Panc1 (cell line): ENCODE results near the gene ATXN1. TPM values are rescaled to one million over a fixed set of nuclear protein-coding genes. Genes with fewer than 3 reads are reported as not detected.

Experiments
- ATAC-seq: fragments of 200-7000 bp; cut with Tn5 transposase; 2 replicates; pipeline ENCODE4 v1.9.1; 2020; ENCODE audit warnings: mild to moderate bottlenecking, moderate library complexity
- BruUV-seq: library from RNA; stranded (reverse); fragments of 400-500 nt; replicated peaks from 2 replicates; lab custom pipeline; 2021; lab: Mats Ljungman, UMichigan
- CTCF ChIA-PET: fragments of 300-600 bp; sonication (Branson Sonifier 250); formaldehyde crosslinking; loops from one replicate; lab custom pipeline; 2022; ENCODE audit warnings: antibody characterized with exemption; lab: Charles Lee
- POLR2A ChIA-PET: fragments of 300-600 bp; sonication (Branson Sonifier 250); formaldehyde crosslinking; loops from one replicate; lab custom pipeline; 2022; ENCODE audit warnings: antibody characterized with exemption; lab: Charles Lee
- DNase-seq: peaks from one replicate; pipeline ENCODE4 v3.0.0-alpha.2; 2010; ENCODE audit warnings: low read depth, low spot score
- H3K27ac ChIP-seq: 2 replicates; pipeline ENCODE4 v1.5.1; 2011; ENCODE audit warnings: mild to moderate bottlenecking, low read length, inconsistent platforms
- H3K27me3 ChIP-seq: fragments of 200-500 bp; sonication (Bioruptor generic); 2 replicates; pipeline ENCODE4 v1.6.0; 2014; ENCODE audit warnings: low read length, inconsistent platforms; ENCODE audit not compliant: control insufficient read depth, insufficient read depth
- H3K36me3 ChIP-seq: fragments of 200-500 bp; sonication (Bioruptor generic); 2 replicates; pipeline ENCODE4 v1.5.1; 2014; ENCODE audit warnings: inconsistent platforms, mild to moderate bottlenecking, low read length, moderate library complexity; ENCODE audit not compliant: control insufficient read depth, insufficient read depth
- H3K4me1 ChIP-seq: 2 replicates; pipeline ENCODE4 v1.5.1; 2011; ENCODE audit warnings: inconsistent platforms, mild to moderate bottlenecking, low read length, moderate library complexity; ENCODE audit not compliant: control insufficient read depth, insufficient read depth
- H3K4me3 ChIP-seq, 2 experiments: 2 replicates each; pipeline ENCODE4 v1.5.1; 2011 to 2012; ENCODE audit warnings: low read depth in 2 of 2, low read length in 2 of 2, mild to moderate bottlenecking in 2 of 2, inconsistent platforms in 1 of 2, moderate library complexity in 1 of 2
- H3K9me3 ChIP-seq: fragments of 200-500 bp; sonication (Bioruptor generic); 2 replicates; pipeline ENCODE4 v1.5.1; 2014; ENCODE audit warnings: low read depth, mild to moderate bottlenecking, inconsistent platforms, low read length, moderate library complexity; ENCODE audit not compliant: control insufficient read depth, insufficient read depth
- CTCF ChIP-seq: fragments of 450-650 bp; IDR thresholded peaks from 2 replicates; pipeline ENCODE4 v1.5.1; 2017; ENCODE audit warnings: mild to moderate bottlenecking
- POLR2AphosphoS5 ChIP-seq: IDR thresholded peaks from 2 replicates; pipeline ENCODE4 v1.6.1; 2012; ENCODE audit warnings: mild to moderate bottlenecking, low read depth, low read length, moderate library complexity
- REST ChIP-seq, 2 experiments: IDR thresholded peaks; 2 replicates each; pipeline ENCODE4 v1.6.1; 2011 to 2012; ENCODE audit warnings: low read depth in 2 of 2, control low read depth in 1 of 2, low read length in 1 of 2, mild to moderate bottlenecking in 1 of 2, moderate library complexity in 1 of 2; ENCODE audit not compliant: insufficient read depth in 1 of 2
- SIN3A ChIP-seq: IDR thresholded peaks from 2 replicates; pipeline ENCODE4 v1.6.1; 2012; ENCODE audit warnings: low read depth, mild to moderate bottlenecking, low read length, moderate library complexity, borderline replicate concordance; ENCODE audit not compliant: insufficient read depth
- TCF7L2 ChIP-seq: IDR thresholded peaks from 2 replicates; pipeline ENCODE4 v1.6.1; 2011; ENCODE audit warnings: mild to moderate bottlenecking, low read depth, low read length, inconsistent platforms
- in situ Hi-C: cut with HindIII; loops from 2 replicates; pipeline ENCODE4 v1.10.0; 2016; ENCODE audit warnings: low sequenced_read_pairs, low pct_unique_long_range_greater_than_20kb
- intact Hi-C: fragments of 100-400 bp; cut with micrococcal nuclease; formaldehyde crosslinking; loops from one replicate; pipeline ENCODE4 v1.10.0; 2022; ENCODE audit not compliant: unreplicated experiment
- total RNA-seq: library from RNA; stranded (reverse); gene quantifications from one replicate; pipeline ENCODE4 v1.2.1, GENCODE V29; 2021; ENCODE audit not compliant: unreplicated experiment

The ATXN1 gene
- total RNA-seq, 1 experiment from 2014 or later = 67.1 TPM

GRCh38 chr6:16412171-16412570, 349.1 kb downstream of the ATXN1 start:
- no peaks in the 10 kb centered on the region for H3K36me3 ChIP-seq
- DNase-seq = no peak
- no peak overlapping the region for H3K4me3 ChIP-seq
- BruUV-seq = no TSS peak
- POLR2A ChIA-PET = no interaction called here
- CTCF ChIA-PET = no interaction called here
- TF ChIP-seq CTCF = no peak
- no peak for TF ChIP-seq REST (IDR thresholded peaks at IDR 0.05; ENCODE audit: insufficient read depth in 1 of 2, low read depth in 2 of 2, low read length in 1 of 2)
- no peak for TF ChIP-seq SIN3A
- TF ChIP-seq POLR2AphosphoS5 = no peak
- TF ChIP-seq TCF7L2 = no peak
- no peak for ATAC-seq
- H3K9me3 ChIP-seq = no peaks in the 10 kb centered on the region
- intact Hi-C loops = no loop called here
- no peak overlapping the region for H3K27ac ChIP-seq
- in situ Hi-C loops = no loop called here
- no peaks in the 10 kb centered on the region for H3K4me1 ChIP-seq
- no peaks in the 10 kb centered on the region for H3K27me3 ChIP-seq

- no peaks in the 10 kb centered on the region for H3K9me3 ChIP-seq
- no TSS peak for BruUV-seq
- ChIA-PET POLR2A (no interaction called here), CTCF (interaction anchor here (0.6 to 0.7 kb wide), 6 partner anchors 72 to 344 kb away, joined by 3 to 10 read pairs (median 3); no protein-coding TSS in a partner anchor)
- ATAC-seq = peak; percentile 88
- H3K4me3 ChIP-seq = no peak overlapping the region
- no peaks in the 10 kb centered on the region for H3K4me1 ChIP-seq
- intact Hi-C loops = loop anchor here (2.0 kb wide), 1 partner anchor 77 kb away; no protein-coding TSS in a partner anchor
- no peak overlapping the region for H3K27ac ChIP-seq
- no peaks in the 10 kb centered on the region for H3K36me3 ChIP-seq
- DNase-seq = peak; percentile 36
- in situ Hi-C loops = no loop called here
- TF ChIP-seq TCF7L2 (no peak), REST (IDR thresholded peaks at IDR 0.05; ENCODE audit: insufficient read depth in 1 of 2, low read depth in 2 of 2, low read length in 1 of 2) (no peak), CTCF (peak; percentile 90)
- no peaks in the 10 kb centered on the region for H3K27me3 ChIP-seq
These were observed 351.5 kb downstream of the ATXN1 start for GRCh38 chr6:16409531-16410441.
